OCI-LY3 (cell line): ENCODE results near the gene CYTH1.

ENCODE experiments used
- H2AFZ ChIP-seq: fragments of 200-600, 300-600 bp; shearing (Covaris generic); 2 replicates; pipeline ENCODE4 v1.6.0; 2014; ENCODE audit warnings: antibody characterized with exemption, low read depth, low read length
- H3K27ac ChIP-seq: fragments of 200-600, 300-600 bp; sonication (generic); 2 replicates; pipeline ENCODE4 v1.5.1; 2014; ENCODE audit warnings: mild to moderate bottlenecking, low read length, moderate library complexity, mixed read lengths
- H3K27me3 ChIP-seq: fragments of 200-600, 300-600 bp; sonication (generic); 2 replicates; pipeline ENCODE4 v1.6.1; 2014; ENCODE audit warnings: low read depth, low read length, mixed read lengths
- H3K36me3 ChIP-seq: fragments of 200-600, 300-600 bp; sonication (generic); replicated peaks from 2 replicates; pipeline ENCODE3; 2014; ENCODE audit warnings: low read depth, low read length, mixed read lengths
- H3K4me1 ChIP-seq: fragments of 300-600, 200-600 bp; sonication (generic); 2 replicates; pipeline ENCODE4 v1.6.1; 2014; ENCODE audit warnings: low read length, mixed read lengths
- H3K4me2 ChIP-seq: fragments of 200-600, 300-600 bp; sonication (generic); 2 replicates; pipeline ENCODE4 v1.6.1; 2014; ENCODE audit warnings: low read length, mixed read lengths
- H3K4me3 ChIP-seq: fragments of 300-600, 200-600 bp; sonication (generic); 2 replicates; pipeline ENCODE4 v1.5.1; 2014; ENCODE audit warnings: antibody characterized with exemption, mild to moderate bottlenecking, low read length, moderate library complexity
- H3K79me2 ChIP-seq: fragments of 300-600, 200-600 bp; shearing (Covaris generic); 2 replicates; pipeline ENCODE4 v1.6.1; 2014; ENCODE audit warnings: mild to moderate bottlenecking, low read length, mixed read lengths
- H3K9ac ChIP-seq: fragments of 300-600, 200-600 bp; shearing (Covaris generic); 2 replicates; pipeline ENCODE4 v1.6.0; 2014; ENCODE audit warnings: mild to moderate bottlenecking, low read length, moderate library complexity
- H3K9me3 ChIP-seq: fragments of 200-600, 300-600 bp; shearing (Covaris generic); 2 replicates; pipeline ENCODE4 v1.6.1; 2014; ENCODE audit warnings: low read length, mixed read lengths; ENCODE audit not compliant: insufficient read depth
- H4K20me1 ChIP-seq: fragments of 200-600, 300-600 bp; sonication (generic); 2 replicates; pipeline ENCODE4 v1.6.1; 2016; ENCODE audit warnings: low read length, mixed read lengths; ENCODE audit not compliant: insufficient read depth
- CTCF ChIP-seq: fragments of 200-600, 300-600 bp; sonication (generic); IDR thresholded peaks from 2 replicates; pipeline ENCODE4 v1.5.1; 2014; ENCODE audit warnings: antibody characterized with exemption, low read length, low read depth
- EZH2phosphoT487 ChIP-seq: fragments of 200-600 bp; shearing (Covaris generic); IDR thresholded peaks from 2 replicates; pipeline ENCODE4 v1.6.1; 2018; ENCODE audit warnings: antibody characterized with exemption, mixed run types, low read depth

The CYTH1 gene

GRCh38 chr17:78719630-78720298 lies 62.3 kb downstream of the CYTH1 start:
- no peaks in the 10 kb centered on the region for H3K9me3 ChIP-seq
- no peak overlapping the region; the same call in 1 of the 2 replicates for H3K27ac ChIP-seq
- no peak for TF ChIP-seq CTCF
- TF ChIP-seq EZH2phosphoT487 = no peak
- H3K4me1 ChIP-seq = peaks cover 91% of the 10 kb centered on the region
- no peaks in the 10 kb centered on the region for H3K27me3 ChIP-seq
- H3K36me3 ChIP-seq = no peaks in the 10 kb centered on the region
- H3K79me2 ChIP-seq = peaks cover 100% of the 10 kb centered on the region
- peaks cover 90% of the 10 kb centered on the region for H4K20me1 ChIP-seq
- no peak overlapping the region for H2AFZ ChIP-seq
- no peak overlapping the region for H3K4me3 ChIP-seq
- H3K9ac ChIP-seq = no peak overlapping the region
- H3K4me2 ChIP-seq = peak overlapping the region; percentile 91; the same call in 1 of the 2 replicates

- H3K27me3 ChIP-seq = no peaks in the 10 kb centered on the region
- H3K9me3 ChIP-seq = no peaks in the 10 kb centered on the region
- no peaks in the 10 kb centered on the region for H3K36me3 ChIP-seq
- peak overlapping the region; percentile 7; the same call in 1 of the 2 replicates for H3K27ac ChIP-seq
- H3K4me2 ChIP-seq = peak overlapping the region; percentile 91
- H2AFZ ChIP-seq = no peak overlapping the region
- peak overlapping the region; percentile 73 for H3K4me3 ChIP-seq
- H3K4me1 ChIP-seq = peaks cover 86% of the 10 kb centered on the region
- peaks cover 82% of the 10 kb centered on the region for H4K20me1 ChIP-seq
- TF ChIP-seq EZH2phosphoT487 = no peak
- no peak for TF ChIP-seq CTCF
- H3K79me2 ChIP-seq = peaks cover 100% of the 10 kb centered on the region
- peak overlapping the region; percentile 14; the same call in 1 of the 2 replicates for H3K9ac ChIP-seq
Measured at GRCh38 chr17:78718575-78719208, 63.4 kb downstream of the CYTH1 start.

GRCh38 chr17:78717431-78717980 lies 64.6 kb downstream of the CYTH1 start:
- H3K4me1 ChIP-seq = peaks cover 75% of the 10 kb centered on the region
- H3K4me3 ChIP-seq = peak overlapping the region; percentile 73
- H4K20me1 ChIP-seq = peaks cover 74% of the 10 kb centered on the region
- H3K9me3 ChIP-seq = no peaks in the 10 kb centered on the region
- no peaks in the 10 kb centered on the region for H3K36me3 ChIP-seq
- no peak for TF ChIP-seq EZH2phosphoT487
- no peak for TF ChIP-seq CTCF
- H3K79me2 ChIP-seq = peaks cover 100% of the 10 kb centered on the region
- H2AFZ ChIP-seq = no peak overlapping the region
- H3K9ac ChIP-seq = peak overlapping the region; percentile 64
- peak overlapping the region; percentile 60; the same call in 1 of the 2 replicates for H3K27ac ChIP-seq
- peak overlapping the region; percentile 91 for H3K4me2 ChIP-seq
- no peaks in the 10 kb centered on the region for H3K27me3 ChIP-seq

GRCh38 chr17:78716814-78717393 lies 65.2 kb downstream of the CYTH1 start:
- peaks cover 68% of the 10 kb centered on the region for H4K20me1 ChIP-seq
- H3K4me2 ChIP-seq = peak overlapping the region; percentile 91
- TF ChIP-seq CTCF = no peak
- no peak for TF ChIP-seq EZH2phosphoT487
- H3K9me3 ChIP-seq = no peaks in the 10 kb centered on the region
- no peaks in the 10 kb centered on the region for H3K27me3 ChIP-seq
- H3K79me2 ChIP-seq = peaks cover 98% of the 10 kb centered on the region
- H3K9ac ChIP-seq = peak overlapping the region; percentile 64
- H3K4me1 ChIP-seq = peaks cover 69% of the 10 kb centered on the region
- no peak overlapping the region for H2AFZ ChIP-seq
- peak overlapping the region; percentile 73 for H3K4me3 ChIP-seq
- peak overlapping the region; percentile 60; the same call in 1 of the 2 replicates for H3K27ac ChIP-seq
- H3K36me3 ChIP-seq = no peaks in the 10 kb centered on the region
